Mucosa of gallbladder (tissue), 1 donor: Measurements from ENCODE around the gene OIP5. TPM values are rescaled to one million over a fixed set of nuclear protein-coding genes. Genes with fewer than 3 reads are reported as not detected.
A peak's percentile ranks its signal among the peaks of the same experiment; 100 is the strongest.
"Not testable (repeated sequence)": the region's sequence is repeated elsewhere in the genome, so short reads cannot be mapped to it uniquely, and the experiment has no call there.

Source experiments
- DNase-seq: peaks from one replicate; pipeline ENCODE4 v3.0.0-alpha.2; 2020; ENCODE audit warnings: low spot score
- total RNA-seq: library from RNA; stranded (reverse); gene quantifications from one replicate; pipeline ENCODE4 v1.2.1, GENCODE V29; 2021
- donor health status: DM: no; HTN: no; CAD: no.

Gene OIP5
- total RNA-seq, 1 donor from 2014 or later = 1.8 TPM

- DNase-seq = no peak
Observed at GRCh38 chr15:41304149-41304770, 28.1 kb downstream of the OIP5 start.

GRCh38 chr15:41301587-41301986 lies 30.8 kb downstream of the OIP5 start:
- no peak for DNase-seq

DNA sequence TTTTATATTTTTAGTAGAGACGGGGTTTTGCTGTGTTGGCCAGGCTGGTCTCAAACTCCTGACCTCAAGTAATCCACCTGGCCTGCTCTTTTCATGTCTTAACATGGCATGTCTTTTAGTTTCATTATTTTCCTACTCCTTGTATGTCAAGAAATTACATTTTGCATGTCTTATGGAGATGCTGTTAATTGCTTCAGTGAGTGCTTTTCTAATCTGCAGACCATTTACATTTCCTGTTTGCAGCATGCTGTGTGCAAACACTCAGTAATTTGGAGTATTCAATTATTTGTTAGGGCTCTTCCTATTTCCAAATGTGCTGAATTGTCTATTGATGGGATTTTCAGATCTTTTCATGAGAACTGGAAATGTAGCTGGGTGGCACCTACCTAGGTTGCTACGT lies 31.3 kb downstream of the OIP5 start:
- not testable (repeated sequence) for DNase-seq

DNA sequence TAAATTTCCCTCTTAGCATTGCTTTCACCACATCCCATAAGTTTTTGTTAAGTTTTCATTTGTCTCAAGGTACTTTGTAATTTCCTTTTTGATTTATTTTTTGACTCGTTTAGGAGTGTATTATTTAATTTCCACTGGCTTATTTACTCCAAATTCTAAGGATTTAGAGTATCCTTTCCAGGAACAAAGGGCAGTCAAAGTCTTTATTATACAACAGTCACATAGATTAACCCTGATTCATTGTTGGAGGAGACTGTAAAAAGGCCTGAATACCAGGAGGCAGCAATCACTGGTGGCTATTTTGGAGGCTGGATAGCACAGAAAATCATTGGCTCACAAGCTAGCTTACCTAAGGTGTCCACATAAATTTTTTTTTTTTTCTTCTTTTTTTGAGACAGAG lies 39.9 kb downstream of the OIP5 start:
- no peak for DNase-seq

DNA sequence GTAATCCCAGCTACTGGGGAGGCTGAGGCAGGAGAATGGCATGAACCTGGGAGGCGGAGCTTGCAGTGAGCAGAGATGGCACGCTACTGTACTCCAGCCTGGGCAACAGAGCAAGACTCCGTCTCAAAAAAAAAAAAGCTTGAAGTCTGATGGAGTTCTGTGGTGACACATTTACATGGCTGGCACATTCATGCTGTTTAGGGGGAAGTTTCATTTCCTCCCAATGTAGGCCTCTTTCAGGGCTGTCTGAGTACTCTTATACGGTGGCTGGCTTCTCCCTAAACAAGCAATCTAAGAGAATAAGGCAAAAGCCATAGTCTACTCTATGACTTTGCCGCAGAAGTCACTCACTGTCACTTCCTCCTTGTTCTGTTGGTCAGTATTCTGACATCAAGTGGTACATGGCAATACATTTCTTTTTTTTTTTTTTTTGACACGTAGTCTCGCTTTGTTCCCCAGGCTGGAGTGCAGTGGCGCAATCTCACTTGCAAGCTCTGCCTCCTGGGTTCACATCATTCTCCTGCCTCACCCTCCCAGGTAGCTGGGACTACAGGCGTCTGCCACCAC lies 41.2 kb downstream of the OIP5 start:
- DNase-seq = no peak

DNA sequence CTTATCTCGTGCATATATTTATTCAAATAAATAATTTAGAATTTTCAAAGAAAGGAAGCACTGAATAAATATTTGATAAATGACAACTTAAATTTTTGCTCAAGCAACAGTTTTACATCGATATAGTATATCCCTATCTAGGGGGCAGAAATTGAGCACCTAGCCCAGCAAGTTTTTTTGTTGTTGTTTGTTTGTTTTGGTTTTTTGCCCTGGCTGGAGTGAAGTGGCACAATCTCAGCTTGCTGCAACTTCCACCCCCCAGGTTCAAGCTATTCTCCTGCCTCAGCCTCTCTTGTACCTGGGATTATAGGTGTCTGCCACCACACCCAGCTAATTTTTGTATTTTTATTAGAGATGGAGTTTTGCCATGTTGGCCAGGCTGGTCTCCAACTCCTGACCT lies 42.4 kb downstream of the OIP5 start:
- no peak for DNase-seq

- DNase-seq = no peak
Observed at GRCh38 chr15:41288464-41288863, 43.9 kb downstream of the OIP5 start.

DNA sequence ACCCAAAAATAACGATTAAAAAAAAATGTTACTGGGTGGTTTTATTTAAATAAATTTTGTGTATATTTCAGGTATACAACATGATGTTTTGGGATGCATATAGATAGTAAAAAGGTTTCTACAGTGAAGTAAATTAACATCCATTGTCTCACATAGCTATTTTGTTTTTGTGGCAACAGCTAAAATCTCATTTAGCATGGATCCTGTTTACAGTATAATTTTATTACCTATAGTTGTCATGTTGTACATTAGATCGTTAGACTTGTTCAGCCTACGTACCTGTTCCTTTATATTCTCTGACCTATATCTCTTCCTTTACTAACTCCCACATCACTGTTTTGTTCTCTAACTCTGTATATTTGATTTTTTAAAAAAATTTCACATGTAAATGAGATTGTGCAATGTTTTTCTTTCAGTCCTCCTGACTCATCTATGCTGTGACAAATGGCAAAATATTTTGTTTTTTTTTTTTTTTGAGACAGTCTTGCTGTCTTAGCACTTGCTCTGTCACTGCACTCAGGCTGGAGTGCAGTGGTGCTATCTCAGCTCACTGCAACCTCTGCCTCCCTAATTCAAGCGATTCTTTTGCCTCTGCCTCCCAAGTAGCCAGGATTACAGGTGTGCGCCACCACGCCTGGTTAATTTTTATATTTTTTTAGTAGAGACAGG lies 45.6 kb downstream of the OIP5 start:
- no peak for DNase-seq

DNA sequence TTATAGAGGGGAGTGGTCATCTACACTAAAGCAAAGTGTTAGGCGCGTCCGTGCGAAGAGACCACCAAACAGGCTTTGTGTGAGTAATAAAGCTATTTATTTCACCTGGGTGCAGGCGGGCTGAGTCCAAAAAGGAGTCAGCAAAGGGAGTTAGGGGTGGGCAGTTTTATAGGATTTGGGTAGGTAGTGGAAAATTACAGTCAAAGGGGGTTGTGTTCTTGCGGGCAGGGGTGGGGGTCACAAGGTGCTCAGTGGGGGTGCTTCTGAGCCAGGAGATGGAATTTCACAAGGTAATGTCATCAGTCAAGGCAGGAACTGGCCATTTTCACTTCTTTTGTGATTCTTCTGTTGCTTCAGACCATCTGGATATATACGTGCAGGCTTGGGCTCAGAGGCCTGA lies 47.1 kb downstream of the OIP5 start:
- no peak for DNase-seq

DNA sequence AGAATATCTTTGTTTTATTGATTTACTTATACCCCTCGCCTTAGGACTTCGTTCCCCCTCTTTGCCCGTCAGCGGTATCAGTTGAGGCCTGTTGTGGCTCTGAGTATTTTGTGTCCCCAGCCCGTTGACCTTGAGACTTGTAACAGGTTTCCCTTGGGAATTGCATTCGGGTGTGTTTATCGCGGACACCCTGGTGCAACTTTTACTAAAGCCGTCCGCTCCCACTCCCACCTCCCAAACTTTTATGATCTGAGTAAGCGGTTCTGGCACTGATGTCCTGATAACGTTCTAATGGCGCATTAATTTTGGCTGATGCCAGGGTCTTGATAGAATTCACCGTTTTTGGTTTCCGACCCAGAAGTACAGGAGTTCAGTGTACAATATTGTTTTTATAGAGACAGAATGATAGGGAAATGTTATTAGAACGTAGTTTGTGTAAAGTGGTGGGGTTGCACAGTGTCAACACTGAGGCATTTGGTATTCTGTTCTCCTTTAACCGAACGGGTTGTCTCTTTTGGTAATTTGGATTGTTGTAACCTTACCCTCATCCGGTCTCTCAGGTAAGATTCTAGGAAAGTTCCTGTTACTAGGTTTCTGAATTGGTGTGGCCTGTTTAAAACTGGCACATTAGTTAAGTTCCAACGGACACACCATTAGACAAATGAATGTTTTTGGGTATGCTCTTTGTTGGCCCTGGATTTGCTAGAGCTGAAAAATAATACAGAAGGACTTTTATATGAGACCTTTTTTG lies 47.8 kb downstream of the OIP5 start:
- DNase-seq = no peak

GRCh38 chr15:41283653-41284426 lies 48.6 kb downstream of the OIP5 start:
- DNase-seq = peak; percentile 99

DNA sequence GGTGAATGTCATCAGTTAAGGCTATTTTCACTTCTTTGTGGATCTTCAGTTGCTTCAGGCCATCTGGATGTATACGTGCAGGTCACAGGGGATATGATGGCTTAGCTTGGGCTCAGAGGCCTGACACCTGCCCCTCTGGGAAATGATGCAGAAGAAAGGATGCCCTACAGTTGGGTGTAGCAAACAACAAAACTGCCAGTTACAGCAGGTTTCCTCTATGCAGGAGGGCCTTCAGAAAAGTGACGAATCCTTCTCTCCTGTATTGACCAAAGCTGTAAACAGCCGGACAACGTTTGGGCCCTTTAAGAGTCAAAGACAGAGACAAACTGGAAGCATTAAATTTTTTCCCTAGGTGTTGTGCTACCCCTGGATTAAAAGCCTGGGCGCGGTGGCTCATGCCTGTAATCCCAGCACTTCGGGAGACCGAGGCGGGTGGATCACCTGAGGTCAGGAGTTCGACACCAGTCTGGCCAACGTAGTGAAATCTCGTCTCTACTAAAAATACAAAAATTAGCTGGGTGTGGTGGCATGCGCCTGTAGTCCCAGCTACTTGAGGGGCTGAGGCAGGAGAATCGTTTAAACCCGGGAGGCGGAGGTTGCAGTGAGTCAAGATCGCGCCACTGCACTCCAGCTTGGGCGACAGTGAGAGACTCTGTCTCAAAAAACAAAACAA lies 49.3 kb downstream of the OIP5 start:
- not testable (repeated sequence) for DNase-seq

GRCh38 chr15:41282436-41282835 lies 50.0 kb downstream of the OIP5 start:
- DNase-seq = not testable (repeated sequence)

GRCh38 chr15:41281236-41281635 lies 51.2 kb downstream of the OIP5 start:
- no peak for DNase-seq

DNA sequence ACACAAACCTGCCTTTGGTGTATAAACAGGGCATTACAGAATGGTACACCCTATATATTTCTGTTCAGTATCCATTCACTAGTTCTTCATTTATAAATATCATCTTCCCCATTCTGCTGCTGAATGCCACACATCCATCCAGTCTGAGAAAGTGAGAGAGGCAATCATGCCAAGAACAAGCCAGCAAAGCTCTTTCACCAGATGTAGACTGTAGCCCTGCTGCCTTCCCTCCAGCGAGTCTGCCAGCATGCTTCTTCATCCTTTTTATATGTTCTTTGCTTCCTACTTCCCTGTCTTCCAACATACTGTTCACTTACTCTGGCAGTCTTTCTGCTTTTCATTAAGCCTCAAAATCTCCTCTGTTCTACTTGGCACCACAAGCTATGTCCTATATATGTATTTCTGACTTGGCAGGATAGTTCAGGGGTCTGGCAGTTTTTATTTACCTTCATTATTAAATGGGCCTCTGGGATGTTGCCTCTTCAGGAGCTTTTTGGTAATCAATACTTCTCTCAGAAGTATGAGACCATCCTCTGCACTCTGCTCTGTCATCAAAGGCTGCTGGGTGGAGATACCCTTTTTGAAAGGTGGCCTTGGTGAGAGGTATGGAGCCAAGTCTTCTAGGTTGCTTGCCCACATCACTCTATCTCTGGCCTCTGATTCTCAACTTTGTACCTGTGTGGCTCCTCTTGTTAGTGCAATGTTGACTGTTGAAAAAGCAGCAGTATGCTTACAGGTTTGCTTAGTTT lies 52.7 kb downstream of the OIP5 start:
- DNase-seq = no peak

GRCh38 chr15:41278319-41278718 lies 54.1 kb downstream of the OIP5 start:
- DNase-seq = no peak

GRCh38 chr15:41276831-41277230 lies 55.6 kb downstream of the OIP5 start:
- DNase-seq = no peak

GRCh38 chr15:41269887-41270286 lies 62.5 kb downstream of the OIP5 start:
- no peak for DNase-seq

DNA sequence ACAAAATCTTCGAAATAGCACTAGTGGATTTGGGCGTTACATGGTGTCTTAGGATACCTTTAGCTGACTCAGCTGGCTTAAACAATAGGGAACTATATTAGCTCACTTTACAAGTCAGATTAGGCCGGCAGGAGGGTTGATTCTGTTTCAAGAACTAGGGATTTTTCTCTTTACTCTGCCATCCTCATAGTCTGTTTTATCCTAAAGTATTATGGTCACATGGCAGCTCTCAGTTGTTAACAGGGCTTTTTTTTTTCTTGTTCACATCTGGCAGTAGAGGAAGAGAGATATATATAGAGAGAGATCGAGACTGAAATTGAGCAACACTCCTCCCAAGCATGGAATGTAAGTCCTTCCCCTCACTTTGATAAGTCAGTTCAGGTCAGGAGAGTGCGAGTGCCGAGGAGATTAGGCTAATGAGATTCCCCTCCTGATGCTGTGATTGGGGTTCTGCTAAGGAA lies 68.5 kb downstream of the OIP5 start:
- no peak for DNase-seq

GRCh38 chr15:41262571-41262970 lies 69.8 kb downstream of the OIP5 start:
- DNase-seq = no peak
